ENCODE data around the gene TCP1. TPM values are rescaled to one million over a fixed set of nuclear protein-coding genes. Genes with fewer than 3 reads are reported as not detected.

The TCP1 gene
- total RNA-seq, 1 donor: 285 TPM

- DNase-seq (ENCODE audit: low read depth): no peak
- no peak overlapping the region for H3K4me3 ChIP-seq (ENCODE audit: low read depth, low read length)
- no peak for TF ChIP-seq CTCF (IDR thresholded peaks at IDR 0.05; ENCODE audit: insufficient read depth, low read depth, low read length)
These were observed 12.0 kb downstream of the TCP1 start for GRCh38 chr6:159777240-159777904.

- peak; percentile 79 for DNase-seq (ENCODE audit: low read depth)
- TF ChIP-seq CTCF (IDR thresholded peaks at IDR 0.05; ENCODE audit: insufficient read depth, low read depth, low read length): no peak
- no peak overlapping the region for H3K4me3 ChIP-seq (ENCODE audit: low read depth, low read length)
These were observed 17.2 kb downstream of the TCP1 start for GRCh38 chr6:159772196-159772595.

- no peak for TF ChIP-seq CTCF (IDR thresholded peaks at IDR 0.05; ENCODE audit: insufficient read depth, low read depth, low read length)
- no peak overlapping the region for H3K4me3 ChIP-seq (ENCODE audit: low read depth, low read length)
- DNase-seq (ENCODE audit: low read depth): no peak
These were observed 19.9 kb downstream of the TCP1 start for GRCh38 chr6:159769470-159769869.

- no peak overlapping the region for H3K4me3 ChIP-seq (ENCODE audit: low read depth, low read length)
- DNase-seq (ENCODE audit: low read depth): no peak
- TF ChIP-seq CTCF (IDR thresholded peaks at IDR 0.05; ENCODE audit: insufficient read depth, low read depth, low read length): no peak
These were observed 22.5 kb downstream of the TCP1 start for GRCh38 chr6:159766906-159767305.

GRCh38 chr6:159762681-159763293, 26.6 kb downstream of the TCP1 start:
- peak overlapping the region; percentile 82 for H3K4me3 ChIP-seq (ENCODE audit: low read depth, low read length)
- TF ChIP-seq CTCF (IDR thresholded peaks at IDR 0.05; ENCODE audit: insufficient read depth, low read depth, low read length): no peak
- no peak for DNase-seq (ENCODE audit: low read depth)

- peak within 1 kb of the TSS; percentile 82 for H3K4me3 ChIP-seq (ENCODE audit: low read depth, low read length)
- peak; percentile 95 for DNase-seq (ENCODE audit: low read depth)
- no peak for TF ChIP-seq CTCF (IDR thresholded peaks at IDR 0.05; ENCODE audit: insufficient read depth, low read depth, low read length)
These were observed 27.3 kb downstream of the TCP1 start, which contains the start of gene ACAT2 for GRCh38 chr6:159761873-159762680. TSS of gene ACAT2 (plus strand) at chr6:159762045. CDS start at chr6:159762088, 43 bp downstream.
